HG03280 (cell line): ENCODE measurements around the gene JMJD6.
"Not testable (repeated sequence)": the region's sequence is repeated elsewhere in the genome, so short reads cannot be mapped to it uniquely, and the experiment has no call there.

ENCODE experiments used
- ATAC-seq: cut with Tn5 transposase; IDR thresholded peaks from one replicate; pipeline ENCODE4 v1.9.1; 2021; ENCODE audit warnings: mild to moderate bottlenecking, moderate library complexity; ENCODE audit not compliant: unreplicated experiment

JMJD6 gene

GRCh38 chr17:76726231-76726775 is at the start of gene JMJD6:
JMJD6 (minus strand) TSS chr17:76726606; CDS start chr17:76726475, 131 bp downstream.
- peak; percentile 70 for ATAC-seq

- ATAC-seq: no peak
These were observed 48.7 kb upstream of the JMJD6 start for GRCh38 chr17:76775021-76775600.

GRCh38 chr17:76772842-76773525 is 46.6 kb upstream of the JMJD6 start:
- ATAC-seq: no peak

- no peak for ATAC-seq
These were observed 32.2 kb upstream of the JMJD6 start for GRCh38 chr17:76758570-76758969.

- ATAC-seq: no peak
These were observed 30.9 kb upstream of the JMJD6 start for GRCh38 chr17:76757256-76757655.

- ATAC-seq: no peak
These were observed 28.9 kb upstream of the JMJD6 start for GRCh38 chr17:76755285-76755684.

GRCh38 chr17:76753061-76753961 is 26.9 kb upstream of the JMJD6 start:
- ATAC-seq: no peak

- ATAC-seq: no peak
These were observed 25.6 kb upstream of the JMJD6 start for GRCh38 chr17:76752006-76752405.

- ATAC-seq: no peak
These were observed 25.1 kb upstream of the JMJD6 start for GRCh38 chr17:76751416-76751993.

- no peak for ATAC-seq
These were observed 22.3 kb upstream of the JMJD6 start for GRCh38 chr17:76748657-76749056.

GRCh38 chr17:76747716-76748363 is 21.4 kb upstream of the JMJD6 start:
- ATAC-seq: no peak

- not testable (repeated sequence) for ATAC-seq
These were observed 19.4 kb upstream of the JMJD6 start for GRCh38 chr17:76745785-76746184.

- no peak for ATAC-seq
These were observed 18.3 kb upstream of the JMJD6 start for GRCh38 chr17:76744747-76745146.

- ATAC-seq: no peak
These were observed 16.6 kb upstream of the JMJD6 start for GRCh38 chr17:76742958-76743357.

GRCh38 chr17:76740329-76741118 is 14.1 kb upstream of the JMJD6 start:
- ATAC-seq: no peak

GRCh38 chr17:76739568-76740115 is 13.2 kb upstream of the JMJD6 start:
- not testable (repeated sequence) for ATAC-seq

- ATAC-seq: no peak
These were observed 12.1 kb upstream of the JMJD6 start for GRCh38 chr17:76738468-76738850.

GRCh38 chr17:76737676-76738467 is 11.5 kb upstream of the JMJD6 start, which contains the start of gene MFSD11:
MFSD11 (plus strand) TSS chr17:76738119; CDS start chr17:76738353, 234 bp downstream.
- peak; percentile 61 for ATAC-seq
